ENCODE results near the gene KPNA6. TPM values are rescaled to one million over a fixed set of nuclear protein-coding genes. Genes with fewer than 3 reads are reported as not detected.

KPNA6 gene
- total and polyA plus RNA-seq, 9 of the 15 experiments (the other 6 are each of a cell fraction or from before 2014, with no cell fraction given), result 20.1 to 54.6 (median 32.2) TPM

GRCh38 chr1:32072622-32073298, 35.1 kb upstream of the KPNA6 start, which contains the start of gene TMEM39B (continued):
- peak; percentile 94 for TF ChIP-seq E2F8 (IDR thresholded peaks at IDR 0.05; ENCODE audit: low read depth, partially characterized antibody)
- 0 out of 2 replicates have a peak, but pooled peaks have one; percentile 49 for TF ChIP-seq E2F3 (CRISPR knock-in tag; IDR thresholded peaks at IDR 0.05)
- peak; percentile 98 for TF ChIP-seq SUPT5H (IDR thresholded peaks at IDR 0.05)
- peak; percentile 90 for TF ChIP-seq ATF7 (IDR thresholded peaks at IDR 0.05)
- peak in 1 of 2 experiments; percentile 46; a peak in 2 of 4 replicates for TF ChIP-seq FOXK2 (conservative IDR thresholded peaks at IDR 0.05 in 1 of 2, IDR thresholded peaks at IDR 0.05 in 1 of 2; ENCODE audit: low read depth in 2 of 2)
- peak; percentile 97 for TF ChIP-seq EP400 (IDR thresholded peaks at IDR 0.05)
- TF ChIP-seq THAP12 (CRISPR knock-in tag; IDR thresholded peaks at IDR 0.05), result peak; percentile 72
- TF ChIP-seq PCBP2 (IDR thresholded peaks at IDR 0.05; ENCODE audit: low read depth, low read length, poor library complexity, severe bottlenecking), result no peak
- peak; percentile 83 for TF ChIP-seq CCNT2 (IDR thresholded peaks at IDR 0.05; ENCODE audit: borderline replicate concordance, extremely low read depth, insufficient read length, low read depth, low read length)
- no peak for TF ChIP-seq RBM25 (IDR thresholded peaks at IDR 0.05; ENCODE audit: low read depth, low read length, severe bottlenecking)
- peak; percentile 12; the same call in 1 of the 2 replicates for TF ChIP-seq XRCC5 (IDR thresholded peaks at IDR 0.05; ENCODE audit: low read depth, low read length)
- TF ChIP-seq, protein P1, sequence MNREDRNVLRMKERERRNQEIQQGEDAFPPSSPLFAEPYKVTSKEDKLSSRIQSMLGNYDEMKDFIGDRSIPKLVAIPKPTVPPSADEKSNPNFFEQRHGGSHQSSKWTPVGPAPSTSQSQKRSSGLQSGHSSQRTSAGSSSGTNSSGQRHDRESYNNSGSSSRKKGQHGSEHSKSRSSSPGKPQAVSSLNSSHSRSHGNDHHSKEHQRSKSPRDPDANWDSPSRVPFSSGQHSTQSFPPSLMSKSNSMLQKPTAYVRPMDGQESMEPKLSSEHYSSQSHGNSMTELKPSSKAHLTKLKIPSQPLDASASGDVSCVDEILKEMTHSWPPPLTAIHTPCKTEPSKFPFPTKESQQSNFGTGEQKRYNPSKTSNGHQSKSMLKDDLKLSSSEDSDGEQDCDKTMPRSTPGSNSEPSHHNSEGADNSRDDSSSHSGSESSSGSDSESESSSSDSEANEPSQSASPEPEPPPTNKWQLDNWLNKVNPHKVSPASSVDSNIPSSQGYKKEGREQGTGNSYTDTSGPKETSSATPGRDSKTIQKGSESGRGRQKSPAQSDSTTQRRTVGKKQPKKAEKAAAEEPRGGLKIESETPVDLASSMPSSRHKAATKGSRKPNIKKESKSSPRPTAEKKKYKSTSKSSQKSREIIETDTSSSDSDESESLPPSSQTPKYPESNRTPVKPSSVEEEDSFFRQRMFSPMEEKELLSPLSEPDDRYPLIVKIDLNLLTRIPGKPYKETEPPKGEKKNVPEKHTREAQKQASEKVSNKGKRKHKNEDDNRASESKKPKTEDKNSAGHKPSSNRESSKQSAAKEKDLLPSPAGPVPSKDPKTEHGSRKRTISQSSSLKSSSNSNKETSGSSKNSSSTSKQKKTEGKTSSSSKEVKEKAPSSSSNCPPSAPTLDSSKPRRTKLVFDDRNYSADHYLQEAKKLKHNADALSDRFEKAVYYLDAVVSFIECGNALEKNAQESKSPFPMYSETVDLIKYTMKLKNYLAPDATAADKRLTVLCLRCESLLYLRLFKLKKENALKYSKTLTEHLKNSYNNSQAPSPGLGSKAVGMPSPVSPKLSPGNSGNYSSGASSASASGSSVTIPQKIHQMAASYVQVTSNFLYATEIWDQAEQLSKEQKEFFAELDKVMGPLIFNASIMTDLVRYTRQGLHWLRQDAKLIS (CRISPR knock-in tag; IDR thresholded peaks at IDR 0.05), result peak; percentile 87
- peak in 2 of 3 experiments; percentile 84 to 88 for TF ChIP-seq YY1 (IDR thresholded peaks at IDR 0.05; ENCODE audit: borderline replicate concordance in 1 of 3, control insufficient read depth in 1 of 3, extremely low read depth in 1 of 3, insufficient read depth in 3 of 3, insufficient read length in 1 of 3, insufficient replicate concordance in 2 of 3, low read depth in 1 of 3, low read length in 2 of 3)
- TF ChIP-seq BHLHE40 (IDR thresholded peaks at IDR 0.05; ENCODE audit: low read length), result peak; percentile 8; the same call in 1 of the 2 replicates
